A549 (cell line): Measurements from ENCODE around the gene GKN1.

ENCODE experiments used
- CEBPB ChIP-seq, 2 experiments: fragments of >200 bp in 1 of 2; sonication (Bioruptor Twin) in 1 of 2; formaldehyde crosslinking in 1 of 2; IDR thresholded peaks; 2 replicates each; pipeline ENCODE4 v1.6.1; 2012 to 2016
- CTCF ChIP-seq: fragments of >200 bp; sonication (Bioruptor Twin); formaldehyde crosslinking; IDR thresholded peaks from 3 replicates; pipeline ENCODE4 v1.5.1; 2016
- EHF ChIP-seq: fragments of 250-450 bp; sonication (Bioruptor Pico); IDR thresholded peaks from 2 replicates; pipeline ENCODE4 v1.5.0; 2020; ENCODE audit warnings: mild to moderate bottlenecking
- EP300 ChIP-seq, 2 experiments: fragments of >200 bp; sonication (Bioruptor Twin); formaldehyde crosslinking; IDR thresholded peaks; 2 replicates in 1 of 2; 3 replicates in 1 of 2; pipeline ENCODE4 v1.6.1; 2016 to 2017
- HDAC2 ChIP-seq: fragments of 200-600 bp; sonication (generic); IDR thresholded peaks from 2 replicates; pipeline ENCODE4 v1.6.1; 2016
- MYC ChIP-seq: IDR thresholded peaks from 2 replicates; pipeline ENCODE4 v1.6.1; 2012; ENCODE audit warnings: mild to moderate bottlenecking, inconsistent platforms, low read length, improper control_type of control experiment, borderline replicate concordance
- NR3C1 ChIP-seq: fragments of >200 bp; sonication (Bioruptor Twin); formaldehyde crosslinking; IDR thresholded peaks from 3 replicates; pipeline ENCODE4 v1.6.1; 2017
- POLR2A ChIP-seq: IDR thresholded peaks from 2 replicates; pipeline ENCODE4 v1.6.1; 2012; ENCODE audit warnings: mild to moderate bottlenecking, low read length

GRCh38 chr2:68925295-68925896 lies 49.0 kb upstream of the GKN1 start:
- TF ChIP-seq CTCF (peak; percentile 98), EHF (CRISPR knock-in tag) (no peak), CEBPB (IDR thresholded peaks at IDR 0.05) (no peak), MYC (no peak), NR3C1 (no peak), EP300 (IDR thresholded peaks at IDR 0.05) (no peak), HDAC2 (no peak), POLR2A (no peak)
